WERI-Rb-1 (cell line): ENCODE results near the gene TMEM178B.

Source experiments
- DNase-seq: peaks from one replicate; pipeline ENCODE4 v3.0.0-alpha.2; 2020
- H3K27ac ChIP-seq: fragments of 250-450 bp; sonication (Bioruptor Pico); 2 replicates; pipeline ENCODE4 v1.5.1; 2020; ENCODE audit warnings: mild to moderate bottlenecking, moderate library complexity
- H3K27me3 ChIP-seq: fragments of 250-450 bp; sonication (Bioruptor Pico); 2 replicates; pipeline ENCODE4 v1.5.1; 2021; ENCODE audit warnings: mild to moderate bottlenecking, low read depth, moderate library complexity; ENCODE audit not compliant: insufficient read depth, severe bottlenecking
- H3K36me3 ChIP-seq: fragments of 250-450 bp; sonication (Bioruptor Pico); 2 replicates; pipeline ENCODE4 v1.5.1; 2020; ENCODE audit warnings: mild to moderate bottlenecking, moderate library complexity
- H3K4me3 ChIP-seq: 2 replicates; pipeline ENCODE4 v1.5.1; 2011; ENCODE audit warnings: low read depth, mild to moderate bottlenecking, control low read depth, low read length
- H3K9me3 ChIP-seq: fragments of 250-450 bp; sonication (Bioruptor Pico); 2 replicates; pipeline ENCODE4 v1.5.1; 2021; ENCODE audit warnings: mild to moderate bottlenecking, moderate library complexity; ENCODE audit not compliant: severe bottlenecking
- CTCF ChIP-seq: IDR thresholded peaks from 2 replicates; pipeline ENCODE4 v1.5.1; 2011; ENCODE audit warnings: low read depth, mild to moderate bottlenecking, control low read depth, inconsistent platforms, low read length

Gene TMEM178B

GRCh38 chr7:141340991-141341390 is 267.1 kb downstream of the TMEM178B start:
- no peaks in the 10 kb centered on the region for H3K27me3 ChIP-seq
- H3K27ac ChIP-seq: no peak overlapping the region
- no peaks in the 10 kb centered on the region for H3K9me3 ChIP-seq
- TF ChIP-seq CTCF: no peak
- no peak overlapping the region for H3K4me3 ChIP-seq
- H3K36me3 ChIP-seq: no peaks in the 10 kb centered on the region
- DNase-seq: no peak

- TF ChIP-seq CTCF: no peak
- H3K4me3 ChIP-seq: no peak overlapping the region
Observed at GRCh38 chr7:141342621-141343408, 269.0 kb downstream of the TMEM178B start.

GRCh38 chr7:141344153-141344935 is 270.5 kb downstream of the TMEM178B start:
- TF ChIP-seq CTCF: no peak
- Histone ChIP-seq H3K4me3 (no peak overlapping the region), H3K27ac (no peak overlapping the region), H3K36me3 (no peaks in the 10 kb centered on the region), H3K9me3 (no peaks in the 10 kb centered on the region), H3K27me3 (no peaks in the 10 kb centered on the region)
- DNase-seq: no peak

More at GRCh38 chr7:141342621-141343408, 269.0 kb downstream of the TMEM178B start:
- Histone ChIP-seq H3K27ac (no peak overlapping the region), H3K36me3 (no peaks in the 10 kb centered on the region), H3K27me3 (no peaks in the 10 kb centered on the region), H3K9me3 (no peaks in the 10 kb centered on the region)
- no peak for DNase-seq

- no peak overlapping the region for H3K27ac ChIP-seq
- H3K27me3 ChIP-seq: no peaks in the 10 kb centered on the region
- H3K9me3 ChIP-seq: no peaks in the 10 kb centered on the region
- H3K4me3 ChIP-seq: no peak overlapping the region
- H3K36me3 ChIP-seq: no peaks in the 10 kb centered on the region
- no peak for DNase-seq
- TF ChIP-seq CTCF: no peak
Observed at GRCh38 chr7:141348728-141349127, 274.9 kb downstream of the TMEM178B start.

GRCh38 chr7:141349338-141349737 is 275.5 kb downstream of the TMEM178B start:
- H3K36me3 ChIP-seq: no peaks in the 10 kb centered on the region
- TF ChIP-seq CTCF: no peak
- no peaks in the 10 kb centered on the region for H3K27me3 ChIP-seq
- no peaks in the 10 kb centered on the region for H3K9me3 ChIP-seq
- no peak overlapping the region for H3K27ac ChIP-seq
- H3K4me3 ChIP-seq: no peak overlapping the region
- DNase-seq: no peak
